HCT116 (cell line): Measurements from ENCODE around the gene JPH3. TPM values are rescaled to one million over a fixed set of nuclear protein-coding genes. Genes with fewer than 3 reads are reported as not detected.

ENCODE experiments used
- ATAC-seq: fragments of 200-7000 bp; cut with Tn5 transposase; 2 replicates; pipeline ENCODE4 v1.9.1; 2020; ENCODE audit warnings: mild to moderate bottlenecking, moderate library complexity
- BruUV-seq: library from RNA; stranded (reverse); fragments of 400-500 nt; replicated peaks from 2 replicates; lab custom pipeline; 2021; lab: Mats Ljungman, UMichigan
- CTCF ChIA-PET: fragments of 300-600 bp; sonication (Branson Sonifier 250); formaldehyde crosslinking; loops from one replicate; lab custom pipeline; 2021; ENCODE audit warnings: antibody characterized with exemption; lab: Charles Lee
- POLR2A ChIA-PET: fragments of 300-600, 350-600 bp; sonication (Branson Sonifier 250); formaldehyde crosslinking; loops from one replicate; lab custom pipeline; 2021; ENCODE audit warnings: antibody characterized with exemption; lab: Charles Lee
- RAD21 ChIA-PET, 2 experiments: fragments of 300-600 bp; sonication (Branson Sonifier 250); formaldehyde crosslinking; loops; one replicate each; lab custom pipeline; 2023; ENCODE audit warnings: low total read pairs in 2 of 2; ENCODE audit not compliant: uncharacterized antibody in 2 of 2, unreplicated experiment in 2 of 2, low non-redundant PET in 1 of 2; lab: Charles Lee
- DNase-seq: peaks from one replicate; pipeline ENCODE4 v3.0.0-alpha.2; 2010; ENCODE audit warnings: low read depth, low spot score
- H2AFZ ChIP-seq: fragments of 200-600 bp; shearing (Covaris generic), sonication (generic); 2 replicates; pipeline ENCODE4 v1.6.1; 2017; ENCODE audit warnings: low read depth, mixed run types, mixed read lengths, antibody characterized with exemption, low read length; ENCODE audit not compliant: poor library complexity, severe bottlenecking
- H3K27ac ChIP-seq: 2 replicates; pipeline ENCODE4 v1.5.1; 2012; ENCODE audit warnings: low read depth, low read length
- H3K27me3 ChIP-seq: fragments of 200-600 bp; sonication (generic); 2 replicates; pipeline ENCODE4 v1.6.1; 2016; ENCODE audit warnings: mixed run types, low read length, mixed read lengths; ENCODE audit not compliant: insufficient read depth
- H3K36me3 ChIP-seq, 2 experiments: fragments of 200-500 bp in 1 of 2; fragments of 200-600 bp in 1 of 2; sonication (Bioruptor generic) in 1 of 2; sonication (generic) in 1 of 2; 2 replicates each; pipeline versions ENCODE4 v1.5.1 to v1.6.1; 2014 to 2016; ENCODE audit warnings: low read length in 2 of 2, inconsistent platforms in 1 of 2, mixed read lengths in 1 of 2, mixed run types in 1 of 2; ENCODE audit not compliant: insufficient read depth in 2 of 2, control insufficient read depth in 1 of 2
- H3K4me1 ChIP-seq, 2 experiments: fragments of 200-600 bp in 1 of 2; sonication (generic) in 1 of 2; 2 replicates each; pipeline versions ENCODE4 v1.5.1 to v1.6.1; 2012 to 2017; ENCODE audit warnings: low read length in 2 of 2, inconsistent platforms in 1 of 2, mild to moderate bottlenecking in 1 of 2, mixed read lengths in 1 of 2, mixed run types in 1 of 2, moderate library complexity in 1 of 2; ENCODE audit not compliant: insufficient read depth in 2 of 2, control insufficient read depth in 1 of 2
- H3K4me2 ChIP-seq: fragments of 200-600 bp; sonication (generic); 2 replicates; pipeline ENCODE4 v1.6.1; 2017; ENCODE audit warnings: mixed run types, low read length, mixed read lengths
- H3K4me3 ChIP-seq, 2 experiments: fragments of 200-600 bp in 1 of 2; sonication (generic) in 1 of 2; replicated peaks in 1 of 2; 2 replicates each; pipeline ENCODE4 v1.5.1; 2011 to 2016; ENCODE audit warnings: low read length in 2 of 2, control low read depth in 1 of 2, low read depth in 1 of 2, mild to moderate bottlenecking in 1 of 2, mixed read lengths in 1 of 2, mixed run types in 1 of 2
- H3K79me2 ChIP-seq: fragments of 200-600 bp; sonication (generic); 2 replicates; pipeline ENCODE4 v1.6.1; 2017; ENCODE audit warnings: mild to moderate bottlenecking, mixed run types, low read length, moderate library complexity, mixed read lengths; ENCODE audit not compliant: insufficient read depth
- H3K9ac ChIP-seq: fragments of 200-600 bp; sonication (generic); 2 replicates; pipeline ENCODE4 v1.6.1; 2016; ENCODE audit warnings: low read length, mixed read lengths
- H3K9me2 ChIP-seq: fragments of 200-600 bp; sonication (generic), shearing (Covaris generic); 2 replicates; pipeline ENCODE4 v1.6.1; 2017; ENCODE audit warnings: mixed run types, mild to moderate bottlenecking, moderate library complexity; ENCODE audit not compliant: insufficient read depth
- H3K9me3 ChIP-seq, 2 experiments: fragments of 200-500 bp in 1 of 2; fragments of 200-600 bp in 1 of 2; sonication (Bioruptor generic) in 1 of 2; sonication (generic) in 1 of 2; 2 replicates each; pipeline ENCODE4 v1.6.1; 2014 to 2017; ENCODE audit warnings: low read length in 2 of 2, mixed read lengths in 2 of 2, inconsistent platforms in 1 of 2, low read depth in 1 of 2, mild to moderate bottlenecking in 1 of 2, mixed run types in 1 of 2, moderate library complexity in 1 of 2; ENCODE audit not compliant: control insufficient read depth in 1 of 2, insufficient read depth in 1 of 2
- H4K20me1 ChIP-seq: fragments of 200-600 bp; sonication (generic), shearing (Covaris generic); 2 replicates; pipeline ENCODE4 v1.6.1; 2017; ENCODE audit warnings: mixed run types, mild to moderate bottlenecking, moderate library complexity; ENCODE audit not compliant: insufficient read depth
- ATF3 ChIP-seq: IDR thresholded peaks from 2 replicates; pipeline ENCODE4 v1.6.1; 2012
- CBX3 ChIP-seq: IDR thresholded peaks from 2 replicates; pipeline ENCODE4 v1.6.1; 2012; ENCODE audit warnings: low read depth
- CEBPB ChIP-seq: IDR thresholded peaks from 2 replicates; pipeline ENCODE4 v1.6.1; 2012; ENCODE audit warnings: low read depth
- EGR1 ChIP-seq: IDR thresholded peaks from 2 replicates; pipeline ENCODE4 v1.6.1; 2012; ENCODE audit warnings: low read depth
- ELF1 ChIP-seq: IDR thresholded peaks from 2 replicates; pipeline ENCODE4 v1.6.1; 2012; ENCODE audit warnings: low read depth, borderline replicate concordance
- EZH2 ChIP-seq: fragments of 200-600 bp; sonication (generic); IDR thresholded peaks from 2 replicates; pipeline ENCODE4 v1.6.1; 2017; ENCODE audit warnings: antibody characterized with exemption, mixed run types
- FOSL1 ChIP-seq: IDR thresholded peaks from 2 replicates; pipeline ENCODE4 v1.6.1; 2012; ENCODE audit warnings: low read depth
- JUND ChIP-seq: IDR thresholded peaks from 2 replicates; pipeline ENCODE4 v1.6.1; 2012
- MAX ChIP-seq: IDR thresholded peaks from 2 replicates; pipeline ENCODE4 v1.6.1; 2012
- POLR2A ChIP-seq: IDR thresholded peaks from 2 replicates; pipeline ENCODE4 v1.7.0; 2011; ENCODE audit warnings: borderline replicate concordance; ENCODE audit not compliant: insufficient read depth, insufficient read length; ENCODE audit errors: extremely low read depth
- RAD21 ChIP-seq: IDR thresholded peaks from 2 replicates; pipeline ENCODE4 v1.6.1; 2012; ENCODE audit warnings: low read depth, mild to moderate bottlenecking
- REST ChIP-seq: IDR thresholded peaks from 2 replicates; pipeline ENCODE4 v1.6.1; 2012; ENCODE audit warnings: low read depth
- SIN3A ChIP-seq: IDR thresholded peaks from 2 replicates; pipeline ENCODE4 v1.6.1; 2012; ENCODE audit warnings: low read depth
- SP1 ChIP-seq: IDR thresholded peaks from 2 replicates; pipeline ENCODE4 v1.6.1; 2012; ENCODE audit warnings: low read depth
- TCF7L2 ChIP-seq: IDR thresholded peaks from 2 replicates; pipeline ENCODE4 v1.7.0; 2011; ENCODE audit warnings: borderline replicate concordance, inconsistent platforms; ENCODE audit not compliant: insufficient read depth, insufficient read length; ENCODE audit errors: extremely low read depth
- intact Hi-C: fragments of 100-400 bp; cut with micrococcal nuclease; formaldehyde crosslinking; loops from 2 replicates; pipeline ENCODE4 v1.10.0; 2022
- total RNA-seq: library from RNA; stranded (reverse); gene quantifications from one replicate; pipeline ENCODE4 v1.2.1, GENCODE V29; 2021; ENCODE audit not compliant: unreplicated experiment

The JPH3 gene
- total RNA-seq, 1 experiment from 2014 or later = 0.10 TPM

GRCh38 chr16:87736008-87736382, 133.7 kb downstream of the JPH3 start:
- Histone ChIP-seq H3K27me3 (no peaks in the 10 kb centered on the region), H4K20me1 (peaks cover 4% of the 10 kb centered on the region; the same call in 1 of the 2 replicates), H3K4me3 (no peak overlapping the region), H3K9ac (no peak overlapping the region), H3K9me2 (no peaks in the 10 kb centered on the region), H3K4me1 (no peaks in the 10 kb centered on the region), H2AFZ (no peak overlapping the region), H3K36me3 (peaks cover 20 to 26% of the 10 kb centered on the region in 2 experiments), H3K4me2 (no peak overlapping the region), H3K27ac (no peak overlapping the region), H3K9me3 (no peaks in the 10 kb centered on the region), H3K79me2 (peaks cover 75% of the 10 kb centered on the region)
- CTCF ChIA-PET = interaction anchor here (0.6 kb wide), 1 partner anchor 34 kb away, joined by 3 read pairs; no protein-coding TSS in a partner anchor
- ATAC-seq (no peak), DNase-seq (no peak)
- no peak for TF ChIP-seq REST
- no peak for TF ChIP-seq EZH2
- no peak for TF ChIP-seq FOSL1
- TF ChIP-seq SP1 = no peak
- no TSS peak for BruUV-seq
- intact Hi-C loops = no loop called here
- RAD21 ChIA-PET = no interaction called here
- POLR2A ChIA-PET = no interaction called here

- Histone ChIP-seq H3K36me3 (peaks cover 12 to 24% of the 10 kb centered on the region in 2 experiments), H3K4me3 (no peak overlapping the region)
- BruUV-seq = no TSS peak
- TF ChIP-seq ELF1 (no peak), EGR1 (no peak), CEBPB (no peak), EZH2 (no peak), TCF7L2 (no peak), RAD21 (no peak), CBX3 (no peak), ATF3 (no peak), JUND (no peak), SIN3A (no peak), MAX (no peak), POLR2A (no peak), FOSL1 (no peak), REST (no peak)
Measured at GRCh38 chr16:87739801-87740200, 137.5 kb downstream of the JPH3 start.

More at GRCh38 chr16:87739801-87740200, 137.5 kb downstream of the JPH3 start:
- no peaks in the 10 kb centered on the region for H3K9me2 ChIP-seq
- H3K79me2 ChIP-seq = peaks cover 80% of the 10 kb centered on the region
- H3K9me3 ChIP-seq = no peaks in the 10 kb centered on the region
- CTCF ChIA-PET = no interaction called here
- H3K4me2 ChIP-seq = no peak overlapping the region
- intact Hi-C loops = no loop called here
- H3K4me1 ChIP-seq = 0 out of 4 replicates have a peak, but pooled peaks cover 0 to 1% of the 10 kb centered on the region in 2 experiments
- RAD21 ChIA-PET = no interaction called here
- ATAC-seq (no peak), DNase-seq (no peak)
- POLR2A ChIA-PET = no interaction called here
- no peak overlapping the region for H3K9ac ChIP-seq
- H3K27ac ChIP-seq = no peak overlapping the region
- no peaks in the 10 kb centered on the region for H3K27me3 ChIP-seq
- H4K20me1 ChIP-seq = peaks cover 3% of the 10 kb centered on the region; the same call in 1 of the 2 replicates
- H2AFZ ChIP-seq = no peak overlapping the region
